ENCODE measurements around the gene SFTPB. TPM values are rescaled to one million over a fixed set of nuclear protein-coding genes. Genes with fewer than 3 reads are reported as not detected.

The SFTPB gene
- total RNA-seq, 1 donor from 2014 or later = not detected

GRCh38 chr2:85656468-85656867, 11.5 kb downstream of the SFTPB start:
- Histone ChIP-seq H3K4me3 (no peak overlapping the region), H3K9me3 (replicated peaks) (no peaks in the 10 kb centered on the region), H3K36me3 (peaks cover 34% of the 10 kb centered on the region), H3K4me1 (peaks cover 12% of the 10 kb centered on the region), H3K27ac (replicated peaks) (no peak overlapping the region), H3K27me3 (ENCODE audit: low read depth) (no peaks in the 10 kb centered on the region)
- intact Hi-C loops (cut with micrococcal nuclease) = no loop called here
- no peak for TF ChIP-seq CTCF (IDR thresholded peaks at IDR 0.05; ENCODE audit: borderline replicate concordance)
- DNase-seq = no peak

GRCh38 chr2:85655961-85656417, 12.0 kb downstream of the SFTPB start:
- Histone ChIP-seq H3K36me3 (peaks cover 39% of the 10 kb centered on the region), H3K4me1 (peaks cover 9% of the 10 kb centered on the region), H3K27me3 (ENCODE audit: low read depth) (no peaks in the 10 kb centered on the region), H3K27ac (replicated peaks) (no peak overlapping the region), H3K4me3 (no peak overlapping the region), H3K9me3 (replicated peaks) (no peaks in the 10 kb centered on the region)
- no peak for DNase-seq
- no peak for TF ChIP-seq CTCF (IDR thresholded peaks at IDR 0.05; ENCODE audit: borderline replicate concordance)
- intact Hi-C loops (cut with micrococcal nuclease) = no loop called here

GRCh38 chr2:85653996-85654395, 14.0 kb downstream of the SFTPB start:
- DNase-seq = no peak
- Histone ChIP-seq H3K27me3 (ENCODE audit: low read depth) (no peaks in the 10 kb centered on the region), H3K9me3 (replicated peaks) (no peaks in the 10 kb centered on the region), H3K4me3 (no peak overlapping the region), H3K27ac (replicated peaks) (no peak overlapping the region), H3K36me3 (peaks cover 58% of the 10 kb centered on the region), H3K4me1 (peaks cover 14% of the 10 kb centered on the region)
- no peak for TF ChIP-seq CTCF (IDR thresholded peaks at IDR 0.05; ENCODE audit: borderline replicate concordance)
- intact Hi-C loops (cut with micrococcal nuclease) = no loop called here

DNA sequence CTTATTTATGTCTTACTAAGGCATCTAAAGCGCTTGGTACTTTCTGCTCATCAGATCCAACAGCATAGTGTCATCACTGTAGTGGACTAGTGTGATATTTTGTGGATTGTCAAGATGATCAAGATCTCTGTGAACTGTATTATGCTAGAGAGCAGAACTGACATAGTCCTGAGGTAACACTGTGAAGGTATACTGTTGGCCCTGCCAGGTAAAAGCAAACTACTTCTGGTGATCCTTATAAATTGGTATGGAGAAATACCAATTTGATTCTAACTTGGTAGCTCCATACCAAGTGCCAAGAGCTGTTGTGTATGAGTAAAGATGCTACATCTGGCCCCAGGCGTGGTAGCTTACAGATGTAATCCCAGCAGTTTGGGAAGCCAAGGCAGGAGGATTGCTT, 15.9 kb downstream of the SFTPB start:
- H3K27me3 ChIP-seq (ENCODE audit: low read depth) = no peaks in the 10 kb centered on the region
- no peaks in the 10 kb centered on the region for H3K9me3 ChIP-seq (replicated peaks)
- H3K36me3 ChIP-seq = peaks cover 77% of the 10 kb centered on the region
- no peak for TF ChIP-seq CTCF (IDR thresholded peaks at IDR 0.05; ENCODE audit: borderline replicate concordance)
- H3K4me3 ChIP-seq = no peak overlapping the region
- no peak overlapping the region for H3K27ac ChIP-seq (replicated peaks)
- intact Hi-C loops (cut with micrococcal nuclease) = no loop called here
- peaks cover 20% of the 10 kb centered on the region for H3K4me1 ChIP-seq
- no peak for DNase-seq

- intact Hi-C loops (cut with micrococcal nuclease) = no loop called here
- no peak overlapping the region for H3K27ac ChIP-seq (replicated peaks)
- peaks cover 18% of the 10 kb centered on the region for H3K4me1 ChIP-seq
- H3K36me3 ChIP-seq = peaks cover 81% of the 10 kb centered on the region
- no peaks in the 10 kb centered on the region for H3K9me3 ChIP-seq (replicated peaks)
- no peak for TF ChIP-seq CTCF (IDR thresholded peaks at IDR 0.05; ENCODE audit: borderline replicate concordance)
- DNase-seq = no peak
- no peak overlapping the region for H3K4me3 ChIP-seq
- no peaks in the 10 kb centered on the region for H3K27me3 ChIP-seq (ENCODE audit: low read depth)
Observed at GRCh38 chr2:85651097-85651496, 16.9 kb downstream of the SFTPB start.

DNA sequence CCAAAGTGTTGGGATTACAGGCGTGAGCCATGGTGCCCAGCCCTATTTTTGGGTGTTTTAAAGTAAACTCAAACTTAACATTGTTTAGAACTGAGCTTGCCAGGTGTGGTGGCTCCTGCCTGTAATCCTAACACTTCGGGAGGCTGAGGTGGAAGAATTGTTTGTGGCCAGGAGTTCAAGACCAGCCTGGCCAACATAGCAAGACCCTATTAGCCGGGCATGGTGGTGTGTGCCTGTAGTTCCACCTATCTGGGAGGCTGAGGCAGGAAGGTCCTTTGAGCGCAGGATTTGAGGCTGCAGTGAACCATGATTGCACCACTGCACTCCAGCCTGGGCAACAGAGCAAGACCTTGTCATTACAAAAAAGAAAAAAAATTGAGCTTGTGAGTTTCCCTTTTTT, 17.5 kb downstream of the SFTPB start:
- no peaks in the 10 kb centered on the region for H3K9me3 ChIP-seq (replicated peaks)
- intact Hi-C loops (cut with micrococcal nuclease) = no loop called here
- peaks cover 16% of the 10 kb centered on the region for H3K4me1 ChIP-seq
- H3K27ac ChIP-seq (replicated peaks) = no peak overlapping the region
- no peaks in the 10 kb centered on the region for H3K27me3 ChIP-seq (ENCODE audit: low read depth)
- TF ChIP-seq CTCF (IDR thresholded peaks at IDR 0.05; ENCODE audit: borderline replicate concordance) = no peak
- DNase-seq = no peak
- H3K4me3 ChIP-seq = no peak overlapping the region
- peaks cover 86% of the 10 kb centered on the region for H3K36me3 ChIP-seq
